GM21717 (cell line): ENCODE data around the gene COX6B2.

ENCODE experiments used
- ATAC-seq: cut with Tn5 transposase; IDR thresholded peaks from one replicate; pipeline ENCODE4 v1.9.1; 2021; ENCODE audit warnings: mild to moderate bottlenecking, moderate library complexity; ENCODE audit not compliant: unreplicated experiment

Gene COX6B2

DNA sequence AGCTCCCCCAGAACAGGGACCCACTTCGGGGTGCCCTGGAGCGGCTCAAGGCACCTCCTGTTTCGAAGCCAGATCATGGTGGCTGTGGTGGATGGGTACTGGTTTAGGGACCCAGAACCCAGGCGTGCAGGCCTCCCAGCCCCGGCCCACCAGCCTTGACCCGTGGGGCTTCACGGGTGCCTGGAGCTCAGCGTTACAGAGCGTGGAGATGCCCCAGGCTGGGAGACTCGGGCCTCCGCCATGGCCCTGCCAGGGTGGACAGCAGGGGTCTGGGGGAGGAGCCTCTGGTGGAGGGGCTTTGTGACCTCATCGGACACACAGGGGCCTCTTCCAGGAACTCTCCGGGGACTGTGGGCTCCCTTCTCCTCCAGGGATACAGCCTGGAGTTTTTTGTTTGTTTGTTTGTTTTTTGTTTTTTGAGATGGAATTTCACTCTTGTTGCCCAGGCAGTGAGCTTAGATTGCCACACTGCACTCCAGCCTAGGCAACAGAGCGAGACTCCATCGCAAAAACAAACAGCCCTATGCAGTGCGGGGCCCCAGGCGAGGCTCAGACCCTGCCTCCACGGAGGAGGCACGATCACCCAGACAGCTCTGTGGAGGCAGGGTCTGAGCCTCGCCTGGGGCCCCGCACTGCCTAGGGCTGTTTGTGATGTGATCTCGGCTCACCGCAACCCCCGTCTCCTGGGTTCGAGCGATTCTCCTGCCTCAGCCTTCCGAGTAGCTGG, 8.6 kb upstream of the COX6B2 start, which contains the start of gene GARIN5B:
TSS of gene GARIN5B (minus strand) at position 271 of the 727 bp plus-strand sequence. CDS start at position 77, 194 bp downstream.
- ATAC-seq: no peak

DNA sequence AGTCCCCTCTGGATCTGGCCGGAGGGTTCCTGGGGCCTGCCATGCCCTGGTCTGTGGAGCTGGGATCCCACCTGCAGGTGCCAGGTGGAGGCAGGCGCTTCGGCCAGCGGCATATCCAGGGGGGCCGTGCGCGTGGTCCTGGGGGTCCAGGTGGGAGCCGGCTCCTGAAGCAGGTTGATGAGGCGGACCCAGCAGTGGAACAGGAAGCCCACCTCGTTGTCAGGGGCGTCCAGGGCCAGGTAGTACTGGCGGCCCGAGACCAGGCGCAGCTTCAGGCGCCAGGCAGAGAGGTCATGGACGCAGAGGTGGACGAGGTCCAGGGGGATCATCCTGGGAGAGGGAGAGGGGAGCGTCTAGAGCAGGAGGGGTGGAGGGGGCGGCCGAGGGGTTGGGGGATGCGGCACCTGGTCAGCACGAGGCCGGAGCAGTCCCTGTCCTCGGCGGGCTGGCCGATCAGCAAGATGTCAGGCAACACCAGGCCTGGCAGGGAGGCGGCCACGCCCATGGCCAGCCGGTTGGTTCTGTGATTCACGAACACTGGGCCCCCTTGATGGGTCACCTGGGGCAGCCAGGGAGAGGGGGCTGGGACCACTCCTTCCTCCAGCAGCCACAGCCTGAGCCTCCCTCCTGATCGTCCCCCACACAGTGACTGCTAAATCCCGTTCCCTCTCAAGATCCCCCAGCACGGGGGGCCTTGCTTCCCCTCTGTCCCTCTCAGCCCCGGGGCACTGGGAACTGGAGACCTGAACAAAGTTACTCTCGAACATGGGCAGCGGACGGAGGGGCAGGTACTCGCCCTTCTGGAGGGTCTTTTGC, 7.9 kb upstream of the COX6B2 start:
- no peak for ATAC-seq

DNA sequence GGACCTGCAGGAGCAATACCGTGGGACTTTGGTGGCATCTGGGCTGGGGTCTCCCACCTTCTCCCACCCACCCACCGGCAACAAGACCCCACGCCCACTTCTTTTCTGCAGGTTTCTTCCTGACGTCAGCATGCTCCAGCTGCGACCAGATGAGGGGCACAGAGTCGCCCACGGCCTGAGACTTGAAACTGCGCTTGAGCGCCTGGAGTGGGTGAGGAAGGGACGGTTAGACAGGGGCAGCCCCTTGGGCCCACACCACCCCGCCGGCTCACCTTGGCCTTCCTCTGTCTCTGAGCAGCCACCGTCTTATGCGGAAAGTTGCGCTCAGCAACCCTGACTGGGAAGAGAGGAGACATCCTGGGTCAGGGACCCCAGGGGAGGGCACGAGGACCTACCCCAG, 6.4 kb upstream of the COX6B2 start:
- no peak for ATAC-seq

DNA sequence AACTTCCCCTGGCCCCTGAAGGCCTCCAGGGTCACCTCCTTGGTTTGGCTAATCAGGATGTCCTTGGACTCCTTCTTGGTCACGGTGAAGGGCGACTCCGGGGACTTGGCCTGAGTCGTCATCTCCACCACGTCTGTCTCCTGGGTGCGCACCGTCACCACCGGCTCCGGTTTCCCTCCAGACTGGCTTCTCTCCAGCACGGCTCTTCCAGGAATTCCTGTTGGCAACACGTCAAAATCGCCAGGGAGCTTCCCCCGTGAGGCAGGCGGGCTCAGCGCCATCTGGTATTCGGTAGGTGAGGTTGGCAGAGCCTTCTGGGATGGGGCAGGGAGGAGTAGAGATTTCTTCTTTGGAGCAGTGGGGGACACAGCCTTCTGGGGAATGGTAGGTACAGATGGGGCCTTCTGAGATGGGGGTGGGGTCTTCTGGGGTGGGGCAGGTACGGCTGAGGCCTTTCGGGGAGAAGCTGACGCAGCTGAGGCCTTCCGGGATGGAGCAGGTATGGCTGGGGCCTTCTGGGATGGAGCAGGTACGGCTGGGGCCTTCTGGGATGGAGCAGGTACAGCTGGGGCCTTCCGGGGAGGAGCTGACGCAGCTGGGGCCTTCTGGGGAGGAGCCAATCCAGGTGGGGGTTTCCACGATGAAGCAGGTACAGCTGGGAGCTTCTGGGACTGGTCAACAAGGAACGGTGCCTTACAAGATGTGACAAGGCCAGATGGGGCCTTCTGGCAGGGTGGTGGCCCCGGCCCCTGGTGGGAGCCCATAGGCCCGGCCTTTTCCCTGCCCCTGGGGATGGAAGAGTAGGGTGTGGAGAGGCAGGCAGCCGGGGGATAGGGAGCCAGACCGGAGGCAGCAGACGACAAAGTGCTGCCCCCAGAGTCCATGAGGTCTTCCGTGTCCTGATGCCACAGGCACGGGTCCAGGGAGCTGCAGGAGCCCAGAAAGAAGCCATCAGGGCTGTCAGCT, 4.7 kb upstream of the COX6B2 start:
- no peak for ATAC-seq

DNA sequence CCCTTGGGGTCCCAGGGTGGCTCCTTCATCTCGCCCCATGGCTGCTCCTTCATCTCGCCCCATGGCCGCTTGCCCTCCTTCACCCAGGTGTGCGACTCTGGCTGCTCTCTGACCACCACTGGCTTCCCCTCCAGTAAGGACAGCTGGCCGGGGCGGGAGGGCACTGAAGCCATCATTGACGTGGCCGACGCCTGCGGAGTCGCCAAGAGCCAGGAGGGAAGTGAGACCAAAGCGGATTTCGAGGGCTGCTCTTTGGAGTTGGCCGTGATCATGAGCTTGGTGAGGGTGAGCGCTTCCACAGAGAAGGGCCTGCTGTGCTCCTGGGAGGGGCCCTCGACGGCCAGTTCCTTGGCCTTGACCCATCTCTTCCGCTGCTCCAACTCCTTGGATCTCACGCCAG, 4.0 kb upstream of the COX6B2 start:
- no peak for ATAC-seq

DNA sequence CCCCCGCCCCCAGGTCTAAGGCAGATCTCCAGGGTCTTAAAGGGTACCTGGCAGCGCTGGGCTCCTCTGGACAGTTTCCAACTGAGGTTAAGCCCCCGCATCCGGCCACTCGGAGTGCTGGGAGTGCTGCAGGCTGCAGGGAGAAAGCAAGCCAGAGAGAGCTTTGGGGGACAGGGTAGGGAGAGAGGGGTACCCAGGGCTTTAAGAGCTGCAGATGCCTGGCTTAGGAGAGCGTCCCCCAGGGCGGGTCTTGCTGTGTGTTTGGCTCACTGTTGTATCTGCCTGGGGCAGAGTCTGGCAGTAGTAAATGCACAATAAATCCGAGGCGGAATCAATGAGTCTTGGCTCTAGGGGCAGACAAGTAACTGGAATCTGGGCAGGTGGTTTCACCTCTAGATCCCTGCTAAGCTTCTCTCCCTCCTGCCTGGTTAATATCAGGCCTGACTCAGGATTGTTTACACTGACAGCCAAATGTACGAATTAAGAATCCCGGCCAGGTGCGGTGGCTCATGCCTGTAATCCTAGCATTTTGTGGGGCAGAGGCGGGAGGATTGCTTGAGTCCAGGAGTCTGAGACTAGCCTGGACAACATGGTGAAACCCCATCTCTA, 798 bp upstream of the COX6B2 start:
- no peak for ATAC-seq

DNA sequence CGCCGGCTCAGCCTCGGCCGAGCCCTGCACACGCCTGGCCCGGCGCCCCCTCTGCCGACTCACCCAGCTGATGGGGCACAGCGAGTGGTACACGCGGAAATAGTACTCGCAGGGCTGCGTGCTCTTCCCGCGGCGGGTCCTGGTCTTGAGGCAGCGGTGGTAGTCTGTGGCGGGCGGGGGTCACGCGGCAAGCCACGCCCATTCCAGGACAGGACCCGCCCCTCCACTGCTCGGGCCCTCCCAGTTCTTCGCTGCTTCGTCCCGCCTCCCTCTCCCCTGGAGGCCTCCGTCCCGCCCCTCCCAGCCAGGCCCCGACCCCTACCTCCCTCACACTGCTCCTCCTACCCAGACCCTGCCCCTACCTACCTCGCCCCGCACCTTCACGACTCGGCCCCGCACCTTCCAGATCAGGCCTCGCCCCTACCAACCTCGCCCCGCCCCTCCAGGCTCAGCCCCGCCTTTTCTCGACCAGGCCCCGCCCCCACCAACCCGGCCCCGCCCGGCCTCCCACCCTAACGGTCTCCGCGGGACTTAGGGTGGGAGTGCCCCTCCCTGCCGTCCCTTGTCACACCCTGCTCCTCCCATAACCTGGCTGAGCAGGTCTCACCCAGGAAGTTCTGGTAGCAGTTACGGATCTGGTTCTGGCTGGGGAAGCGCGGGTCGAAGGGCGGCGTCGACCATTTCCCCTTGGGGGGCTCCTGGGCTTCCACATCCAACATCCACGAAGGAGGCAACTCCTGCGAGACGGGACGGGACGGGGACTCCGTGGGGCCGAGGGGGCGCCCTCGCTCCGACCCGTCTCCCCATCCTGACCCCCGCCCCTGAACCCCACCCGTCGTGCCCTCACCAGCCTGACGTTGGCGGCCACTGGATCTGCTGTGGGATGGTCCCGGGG, 469 bp downstream of the COX6B2 start:
- ATAC-seq: no peak

DNA sequence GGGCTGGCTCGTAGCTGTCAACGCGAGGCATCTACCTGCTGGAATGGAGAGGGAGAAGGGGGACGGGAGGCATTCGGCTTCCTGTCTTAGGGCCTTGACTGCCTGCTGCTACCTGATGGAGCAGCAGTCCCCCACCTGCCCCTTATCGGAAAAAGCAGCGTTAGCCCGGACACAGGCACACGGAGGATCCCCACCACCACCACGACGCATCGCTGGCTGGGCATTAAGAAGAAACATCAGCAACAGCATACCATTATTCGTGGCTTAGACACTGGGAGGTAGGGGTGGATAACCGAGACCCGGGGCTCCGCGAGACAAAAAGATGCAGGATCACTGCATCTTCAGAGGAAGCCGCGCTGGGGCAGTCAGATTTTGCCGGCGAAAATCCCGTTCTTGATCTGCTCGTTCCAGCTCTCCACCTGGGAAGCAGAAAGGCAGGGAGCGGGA, 1.1 kb downstream of the COX6B2 start:
- no peak for ATAC-seq

DNA sequence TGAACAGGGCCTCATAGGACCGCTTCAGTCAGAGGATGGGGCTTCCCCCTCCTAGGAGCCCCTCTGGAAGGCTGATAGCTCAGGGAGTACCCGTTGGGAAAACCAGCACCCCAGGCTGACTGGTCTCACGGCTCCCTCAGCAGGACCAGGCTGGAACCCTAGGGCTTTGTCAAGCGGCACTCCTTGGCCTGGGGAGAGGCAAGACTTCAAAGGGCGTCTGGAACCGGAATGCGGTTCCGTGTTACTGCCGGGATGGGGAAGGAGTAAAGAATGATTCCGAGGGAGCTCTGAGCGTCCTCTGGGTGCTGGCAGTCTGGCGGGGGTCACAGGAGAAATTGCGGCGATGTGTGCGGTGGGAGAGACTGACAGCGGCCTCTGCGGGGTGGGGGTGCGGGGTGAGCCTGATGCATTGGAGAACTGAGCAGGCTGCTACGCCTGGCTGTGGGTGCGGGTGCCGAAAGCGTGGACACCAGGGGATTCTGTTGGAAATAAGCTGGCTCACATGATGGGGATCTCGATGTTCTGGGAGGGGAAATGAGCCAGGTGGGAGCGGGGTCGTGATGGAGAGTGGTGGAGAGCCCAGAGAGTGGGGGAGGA, 1.9 kb downstream of the COX6B2 start:
- no peak for ATAC-seq

DNA sequence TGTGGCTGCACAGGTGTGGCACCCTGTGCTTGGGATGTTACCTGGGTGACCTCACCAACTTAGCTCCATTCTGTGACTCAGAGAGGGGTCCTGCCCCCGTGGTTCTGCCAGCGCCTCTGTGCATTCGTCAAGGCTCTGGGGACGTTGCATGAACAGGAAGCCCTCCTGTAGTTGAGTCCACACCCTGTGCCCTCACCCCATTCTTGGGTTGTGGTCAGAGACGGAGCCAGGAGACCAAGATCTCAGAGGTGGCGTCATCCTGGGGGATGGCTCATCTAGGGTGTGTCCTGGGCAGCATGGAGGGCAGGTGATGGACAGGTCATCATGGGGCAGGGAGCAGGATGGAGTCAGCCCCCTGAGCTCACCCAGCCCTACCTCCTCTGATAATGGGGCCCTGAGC, 2.5 kb downstream of the COX6B2 start:
- ATAC-seq: no peak

DNA sequence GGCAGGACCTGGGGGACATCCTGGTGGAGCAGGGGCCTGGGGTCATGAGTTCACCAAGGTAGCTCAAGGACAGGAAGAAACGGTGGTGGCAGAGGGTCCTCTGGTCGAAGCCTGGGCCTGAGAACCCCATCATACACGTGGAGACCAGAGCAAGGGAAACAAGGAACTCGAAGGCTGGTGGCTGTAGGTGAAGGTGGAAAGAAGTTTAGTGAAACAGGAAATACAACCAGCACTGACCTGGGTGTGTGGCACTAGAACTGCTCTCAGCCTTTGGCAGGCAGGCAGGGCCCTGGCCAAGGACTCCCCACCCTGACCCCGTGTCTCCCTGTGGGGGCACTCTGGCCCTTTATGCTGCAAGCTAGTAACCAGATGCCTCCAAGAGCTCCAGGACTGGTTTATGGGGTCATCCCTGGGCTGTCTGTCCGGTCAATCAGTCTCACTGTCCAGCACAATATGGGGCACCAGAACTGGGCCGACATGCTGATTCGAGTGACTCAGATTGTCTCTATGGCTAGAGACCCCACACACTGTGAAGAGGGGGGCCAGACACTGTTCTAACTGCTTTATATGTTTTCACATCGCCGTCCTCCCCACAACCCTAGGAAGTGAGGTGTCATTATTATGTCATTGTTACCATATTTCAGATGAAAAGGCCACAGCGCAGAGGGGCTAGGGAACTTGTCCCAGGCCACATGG, 3.8 kb downstream of the COX6B2 start:
- ATAC-seq: no peak

DNA sequence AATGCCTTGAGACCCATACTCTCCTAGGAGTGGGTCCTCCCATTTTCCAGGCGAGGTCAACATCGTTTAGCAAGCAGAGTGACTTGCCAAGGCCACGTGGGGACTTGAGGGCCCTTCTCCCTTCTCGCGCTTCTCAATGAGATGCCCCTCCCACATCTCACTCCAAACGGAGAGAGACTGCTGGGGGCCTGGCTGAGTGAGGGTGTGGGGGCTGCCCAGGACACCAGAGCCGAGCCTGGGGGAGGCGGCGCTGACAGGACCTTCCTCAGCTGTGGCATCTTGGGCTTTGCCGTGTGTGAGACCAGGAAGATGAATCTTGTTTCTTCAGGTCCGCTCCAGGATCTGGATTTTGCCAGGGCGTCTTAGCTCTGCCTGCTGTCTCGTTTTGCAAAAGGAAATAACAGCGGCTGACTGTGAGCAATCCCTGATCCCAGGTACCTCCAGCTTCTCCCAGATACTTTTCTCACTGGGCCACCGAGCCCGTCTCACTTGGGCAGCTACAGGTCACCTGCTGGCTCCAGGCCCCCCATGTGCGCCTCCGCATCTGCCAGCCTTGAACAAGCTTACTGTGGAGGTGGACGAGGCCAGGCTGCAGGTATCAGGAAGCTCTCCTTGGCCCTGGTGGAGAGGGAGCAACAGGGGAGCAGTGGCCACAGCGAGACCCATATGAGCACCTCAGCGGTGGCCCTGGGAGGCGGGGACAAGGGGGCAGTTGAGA, 6.0 kb downstream of the COX6B2 start:
- no peak for ATAC-seq

DNA sequence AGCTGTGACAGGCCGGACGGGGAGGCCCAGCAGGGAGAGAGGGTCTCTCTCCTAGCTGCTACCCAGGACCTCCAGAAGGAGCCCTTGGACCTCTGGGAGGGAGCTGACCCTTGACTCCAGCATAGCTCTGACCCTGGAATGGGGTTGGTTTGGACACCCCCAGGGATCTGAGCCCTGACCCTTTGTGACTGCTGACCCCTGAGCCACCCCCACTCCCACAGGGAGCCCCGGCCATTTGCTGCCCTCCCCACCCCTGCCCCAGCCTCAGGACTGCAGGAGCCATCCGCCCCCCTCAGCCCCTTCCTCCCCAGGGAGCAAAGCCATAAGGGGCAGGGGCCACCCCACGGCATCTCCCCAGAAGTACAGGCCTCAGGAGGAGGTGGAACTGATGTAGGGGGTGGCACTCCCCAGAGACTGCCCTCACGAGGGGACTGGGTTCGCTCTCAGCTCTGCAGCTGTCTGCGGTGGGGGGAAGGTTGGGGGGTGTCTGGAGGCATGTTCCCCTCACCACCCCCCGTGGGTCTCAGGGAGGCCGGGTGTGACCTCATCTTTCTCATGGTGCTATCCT, 7.0 kb downstream of the COX6B2 start:
- no peak for ATAC-seq

DNA sequence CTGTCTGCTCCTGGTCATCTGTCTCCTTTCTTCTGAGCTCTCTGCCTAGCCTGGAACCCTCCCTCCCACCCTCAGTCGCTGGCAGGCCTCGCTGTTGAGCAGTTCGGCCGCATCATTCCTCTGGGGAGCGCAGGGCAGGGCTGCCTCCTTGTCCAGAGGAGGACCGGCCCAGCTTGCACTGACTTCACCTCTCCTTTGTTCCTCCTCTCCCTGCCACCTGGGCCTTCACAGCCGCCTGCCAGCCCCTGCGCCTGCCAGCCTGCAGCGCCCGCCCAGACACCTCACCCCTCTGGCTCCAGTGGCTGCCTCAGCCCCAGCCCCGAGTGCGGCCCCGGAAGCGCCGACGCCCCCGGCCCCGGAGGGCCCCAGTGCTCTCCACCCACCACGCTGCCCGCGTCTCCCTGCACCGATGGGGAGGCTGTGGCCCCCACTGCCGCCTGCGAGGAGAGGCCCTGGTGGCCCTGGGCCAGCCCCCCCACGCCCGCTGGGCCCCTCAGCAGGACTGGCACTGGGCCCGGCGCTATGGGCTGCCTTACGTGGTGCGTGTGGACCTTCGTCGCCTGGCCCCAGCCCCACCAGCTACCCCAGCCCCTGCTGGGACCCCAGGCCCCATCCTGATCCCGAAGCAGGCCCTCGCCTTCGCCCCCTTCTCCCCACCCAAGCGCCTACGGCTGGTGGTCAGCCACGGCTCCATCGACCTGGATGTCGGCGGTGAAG, 7.6 kb downstream of the COX6B2 start:
- no peak for ATAC-seq

DNA sequence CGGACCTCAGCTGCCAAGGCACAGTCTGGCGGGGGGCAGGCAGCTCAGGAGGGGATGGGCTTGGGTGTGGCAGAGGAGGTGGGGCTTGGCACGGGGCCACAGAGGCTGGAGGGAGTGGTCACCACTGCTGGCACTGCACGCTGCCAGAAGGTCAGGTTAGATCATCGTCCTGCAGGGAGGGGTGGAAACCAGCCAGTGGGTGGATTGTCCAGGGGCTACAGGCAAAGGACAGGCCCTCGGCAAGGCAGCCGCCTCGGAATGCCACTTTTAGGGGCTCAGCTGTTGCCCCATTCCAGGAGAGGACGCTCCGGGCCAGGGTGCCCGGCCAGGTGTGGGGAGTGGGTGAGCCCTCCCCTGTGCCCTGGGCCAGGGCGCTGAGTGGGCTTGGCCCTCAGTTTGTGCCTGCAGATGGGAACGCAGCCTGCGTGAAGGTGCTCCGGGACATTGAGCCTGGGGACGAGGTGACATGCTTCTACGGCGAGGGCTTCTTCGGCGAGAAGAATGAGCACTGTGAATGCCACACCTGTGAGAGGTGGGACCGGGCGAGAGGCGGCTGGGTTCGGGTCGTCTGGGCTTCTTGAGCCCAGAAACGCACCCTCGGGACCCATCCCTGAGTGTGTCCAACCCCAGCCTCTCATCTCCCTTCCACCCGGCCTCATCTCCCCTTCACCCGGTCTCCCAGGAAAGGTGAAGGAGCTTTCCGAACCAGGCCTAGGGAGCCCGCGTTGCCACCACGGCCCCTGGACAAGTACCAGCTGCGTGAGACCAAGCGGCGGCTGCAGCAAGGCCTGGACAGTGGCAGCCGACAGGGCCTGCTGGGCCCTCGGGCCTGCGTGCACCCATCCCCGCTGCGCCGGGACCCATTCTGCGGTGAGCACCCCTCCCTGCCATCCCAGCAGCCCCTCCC, 8.4 kb downstream of the COX6B2 start:
- ATAC-seq: no peak
